HG03439 (cell line): Measurements from ENCODE around the gene ZNF728.
"Not testable (repeated sequence)": the region's sequence is repeated elsewhere in the genome, so short reads cannot be mapped to it uniquely, and the experiment has no call there.

Source experiments
- ATAC-seq: cut with Tn5 transposase; IDR thresholded peaks from one replicate; pipeline ENCODE4 v1.9.1; 2021; ENCODE audit warnings: mild to moderate bottlenecking, moderate library complexity; ENCODE audit not compliant: unreplicated experiment

Gene ZNF728

DNA sequence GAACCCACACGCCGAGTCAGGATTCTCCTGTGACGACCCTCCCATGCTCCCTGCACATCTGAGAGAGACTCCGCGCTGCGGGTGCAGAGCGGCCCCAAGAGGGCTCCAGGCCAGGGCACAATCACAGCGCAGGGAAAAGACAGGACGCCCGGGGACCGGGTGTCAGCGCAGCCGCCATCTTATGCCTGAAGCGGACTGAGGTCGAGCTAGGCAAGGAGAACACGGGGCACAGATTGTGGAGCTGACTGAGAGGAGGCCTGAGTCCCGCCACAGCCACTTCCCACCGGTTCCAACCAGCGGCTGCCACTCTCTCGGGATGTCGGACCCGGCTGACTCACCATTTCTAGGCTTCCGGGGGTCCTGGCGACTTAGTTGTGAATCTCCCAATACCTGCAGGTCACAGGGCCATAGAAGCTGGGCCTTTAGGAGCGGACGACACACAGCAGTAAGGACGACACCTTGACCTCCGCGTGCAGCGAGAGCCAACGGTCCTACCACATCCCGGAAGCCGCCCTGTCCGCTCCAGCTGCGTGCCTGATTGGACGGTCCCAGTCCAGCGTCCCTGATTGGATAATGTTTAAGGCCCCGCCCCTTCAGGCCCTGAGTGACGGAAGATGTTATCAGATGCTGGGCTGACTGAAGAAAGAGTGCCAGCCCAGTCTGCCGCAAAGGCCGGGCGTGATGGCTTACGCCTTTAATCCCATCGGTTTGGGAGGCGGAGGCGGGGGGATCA, at the start of gene ZNF728:
ZNF728 (minus strand) TSS at position 487 of the 733 bp plus-strand sequence; CDS start at position 341, 146 bp downstream.
- ATAC-seq, result no peak

GRCh38 chr19:23052349-23052748, 49.4 kb upstream of the ZNF728 start:
- ATAC-seq, result no peak

DNA sequence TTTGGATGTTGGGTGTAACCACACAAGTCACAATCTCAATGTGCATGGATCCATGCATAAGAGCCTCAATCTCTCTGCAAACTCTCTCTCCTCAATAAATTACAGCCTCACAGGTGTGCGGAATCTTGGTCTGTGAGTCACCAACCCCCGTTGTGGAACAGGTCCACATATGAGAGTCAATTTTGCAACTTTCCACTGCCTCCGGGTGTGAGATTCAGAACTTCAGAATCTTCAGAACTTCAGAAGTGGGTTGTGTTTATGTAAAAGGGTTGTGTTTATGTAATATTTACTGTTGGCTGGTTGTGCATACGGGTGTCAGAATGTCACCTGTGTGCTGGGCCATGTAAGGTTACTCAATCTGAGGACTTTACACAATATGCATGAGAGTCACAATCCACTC, 46.3 kb upstream of the ZNF728 start:
- no peak for ATAC-seq

DNA sequence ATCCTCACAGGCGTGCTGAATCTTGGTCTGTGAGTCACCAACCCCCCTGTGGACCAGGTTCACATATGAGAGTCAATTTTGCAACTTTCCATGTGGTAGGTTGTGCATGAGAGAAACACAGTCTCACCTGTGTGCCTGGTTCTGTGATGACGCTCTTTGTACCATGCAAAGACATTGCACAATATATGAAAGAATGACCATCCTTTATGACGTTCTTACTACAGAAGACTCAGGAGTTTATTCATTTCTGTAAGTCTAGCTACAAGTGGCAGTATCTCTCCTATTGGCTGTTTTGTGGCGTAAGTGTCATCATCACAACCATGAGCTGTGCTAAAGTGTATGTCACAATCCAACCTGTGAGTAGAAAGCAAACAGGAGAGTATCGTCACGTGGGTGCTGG, 43.8 kb upstream of the ZNF728 start:
- ATAC-seq, result no peak

DNA sequence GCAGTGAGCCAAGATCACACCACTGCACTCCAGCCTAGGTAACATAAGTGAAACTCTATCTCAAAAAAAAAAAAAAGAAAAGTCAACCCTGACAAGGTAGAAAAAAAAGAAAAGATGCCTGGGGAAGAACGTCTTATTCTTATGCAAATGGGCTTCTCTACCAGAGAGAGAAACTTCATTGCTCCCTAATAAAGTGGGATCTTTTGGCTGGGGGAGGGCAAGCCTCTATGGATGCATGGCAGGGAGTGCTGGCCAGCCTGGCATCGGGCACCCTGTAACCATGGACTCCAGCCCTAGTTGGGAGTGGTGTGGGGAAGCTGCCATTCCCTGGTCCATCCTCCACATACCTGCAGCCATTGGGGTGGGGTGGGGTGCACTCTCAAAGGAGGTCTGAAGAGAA, 30.7 kb upstream of the ZNF728 start:
- ATAC-seq, result no peak

DNA sequence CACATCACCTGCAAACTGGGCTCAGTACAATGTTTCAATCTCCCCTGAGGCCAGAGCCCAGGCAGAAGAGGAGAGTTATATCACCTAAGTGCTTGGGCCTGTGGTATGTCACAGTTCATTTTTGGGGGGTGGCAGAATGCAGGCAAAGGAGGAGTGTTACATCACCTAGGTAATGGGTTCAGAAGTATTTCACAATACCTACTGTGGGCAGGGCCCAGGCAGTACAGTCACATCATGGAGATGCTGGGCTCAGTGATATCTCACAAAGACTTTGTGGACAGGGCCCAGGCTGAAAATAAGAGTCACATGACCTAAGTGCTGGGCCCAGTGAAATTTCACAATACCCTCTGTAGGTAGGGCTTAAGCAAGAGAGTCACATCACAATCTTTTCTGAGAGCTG, 12.7 kb upstream of the ZNF728 start:
- no peak for ATAC-seq

DNA sequence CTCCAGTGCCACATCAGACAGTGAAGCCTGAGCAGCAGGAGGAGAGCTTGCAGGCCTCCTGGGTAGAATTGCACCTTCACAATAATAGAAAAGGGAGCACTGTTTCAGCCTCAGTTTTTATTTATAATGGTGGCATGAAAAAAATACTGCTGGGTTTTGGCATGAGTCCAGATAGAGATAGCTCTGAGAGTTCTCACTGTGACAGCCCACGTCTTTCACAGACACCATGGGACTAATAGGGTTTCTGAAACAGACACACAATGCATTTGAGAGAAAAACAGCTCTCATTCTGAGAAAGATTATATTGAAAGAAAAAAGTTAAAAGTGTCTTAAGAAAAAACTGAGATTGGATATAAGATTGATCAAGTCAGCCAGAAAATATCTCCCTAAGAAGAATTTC, 8.0 kb downstream of the ZNF728 start:
- not testable (repeated sequence) for ATAC-seq

GRCh38 chr19:22976248-22976647, 26.7 kb downstream of the ZNF728 start:
- ATAC-seq, result no peak

DNA sequence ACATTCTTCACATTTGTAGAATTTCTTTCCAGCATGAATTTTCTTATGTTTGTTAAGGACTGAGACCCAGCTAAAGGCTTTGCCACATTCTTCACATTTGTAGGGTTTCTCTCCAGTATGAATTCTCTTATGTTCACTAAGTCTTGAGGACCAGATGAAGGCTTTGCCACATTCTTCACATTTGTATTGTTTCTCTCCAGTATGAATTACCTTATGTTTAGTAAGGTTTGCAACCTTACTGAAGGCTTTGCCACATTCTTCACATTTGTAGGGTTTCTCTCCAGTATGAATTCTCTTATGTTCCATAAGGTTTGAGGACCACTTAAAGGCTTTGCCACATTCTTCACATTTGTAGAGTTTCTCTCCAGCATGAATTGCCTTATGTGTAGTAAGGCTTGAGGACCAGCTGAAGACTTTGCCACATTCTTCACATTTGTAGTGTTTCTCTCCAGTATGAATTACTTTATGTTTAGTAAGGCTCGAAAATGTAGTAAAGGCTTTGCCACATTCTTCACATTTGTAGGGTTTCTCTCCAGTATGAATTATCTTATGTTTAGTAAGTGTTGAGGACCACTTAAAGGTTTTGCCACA, 27.3 kb downstream of the ZNF728 start:
- not testable (repeated sequence) for ATAC-seq

GRCh38 chr19:22945560-22945959, 57.4 kb downstream of the ZNF728 start:
- ATAC-seq, result no peak

DNA sequence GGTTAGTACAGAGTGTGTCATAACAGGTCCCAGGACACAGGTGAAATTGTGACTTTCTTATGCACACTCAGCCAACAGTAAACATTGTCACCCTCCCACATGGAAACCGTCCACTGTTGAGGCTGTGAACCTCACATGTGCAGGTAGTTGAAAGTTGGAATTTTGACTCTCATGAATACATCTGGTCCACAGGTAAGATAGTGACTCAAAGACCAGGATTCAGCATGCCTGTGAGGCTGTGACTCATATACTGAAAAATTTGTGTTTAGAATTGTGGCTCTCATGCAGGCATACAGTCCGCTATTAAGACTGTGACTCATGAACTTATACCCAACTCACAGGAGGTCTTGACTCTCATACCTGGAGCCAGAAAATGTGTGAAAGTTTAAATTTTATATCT, 67.8 kb downstream of the ZNF728 start:
- ATAC-seq, result no peak

GRCh38 chr19:22927576-22927975, 75.4 kb downstream of the ZNF728 start:
- ATAC-seq, result not testable (repeated sequence)

GRCh38 chr19:22925181-22925580, 77.8 kb downstream of the ZNF728 start:
- ATAC-seq, result not testable (repeated sequence)
